H1 (cell line): ENCODE data around the gene KCNJ12. TPM values are rescaled to one million over a fixed set of nuclear protein-coding genes. Genes with fewer than 3 reads are reported as not detected.
"Not testable (repeated sequence)": the region's sequence is repeated elsewhere in the genome, so short reads cannot be mapped to it uniquely, and the experiment has no call there.

Source experiments
- CTCF ChIA-PET: fragments of 300-600 bp; sonication (Branson Sonifier 250); formaldehyde crosslinking; loops from one replicate; lab custom pipeline; 2021; ENCODE audit not compliant: partially characterized antibody; lab: Charles Lee
- POLR2A ChIA-PET: fragments of 300-600 bp; sonication (Branson Sonifier 250); formaldehyde crosslinking; loops from one replicate; lab custom pipeline; 2021; ENCODE audit warnings: inconsistent platforms; ENCODE audit not compliant: partially characterized antibody; lab: Charles Lee
- DNase-seq, 2 experiments: peaks; one replicate each; pipeline versions ENCODE4 v3.0.0 to v3.0.0-alpha.2; 2010 to 2022; ENCODE audit warnings: low spot score in 2 of 2, low read depth in 1 of 2, mixed read lengths in 1 of 2
- FAIRE-seq: peaks from 2 replicates; lab custom pipeline; 2011; peaks lifted over from hg19 to GRCh38; lab: Jason Lieb, UNC
- H2AFZ ChIP-seq: 2 replicates; pipeline ENCODE4 v1.8.1; 2012; ENCODE audit warnings: low read length, inconsistent platforms
- H2AK5ac ChIP-seq: 2 replicates; pipeline ENCODE4 v1.6.1; 2013; ENCODE audit warnings: low read depth, low read length
- H2BK120ac ChIP-seq: replicated peaks from 2 replicates; pipeline ENCODE3; 2013; ENCODE audit warnings: low read depth, low read length, inconsistent platforms
- H2BK12ac ChIP-seq: 2 replicates; pipeline ENCODE4 v1.6.1; 2013; ENCODE audit warnings: low read depth, low read length
- H2BK15ac ChIP-seq: 2 replicates; pipeline ENCODE4 v1.6.1; 2013; ENCODE audit warnings: low read length
- H2BK20ac ChIP-seq: 2 replicates; pipeline ENCODE4 v1.6.1; 2013; ENCODE audit warnings: low read length
- H2BK5ac ChIP-seq: 2 replicates; pipeline ENCODE4 v1.6.1; 2013; ENCODE audit warnings: low read depth, low read length
- H3K14ac ChIP-seq: 2 replicates; pipeline ENCODE4 v1.6.1; 2013; ENCODE audit warnings: inconsistent platforms; ENCODE audit not compliant: insufficient read length
- H3K18ac ChIP-seq: 2 replicates; pipeline ENCODE4 v1.6.1; 2013; ENCODE audit warnings: low read length; ENCODE audit errors: extremely low read depth
- H3K23ac ChIP-seq: 2 replicates; pipeline ENCODE4 v1.6.1; 2013; ENCODE audit warnings: inconsistent platforms; ENCODE audit not compliant: insufficient read length
- H3K23me2 ChIP-seq: 2 replicates; pipeline ENCODE4 v1.6.1; 2013; ENCODE audit warnings: low read depth, low read length
- H3K27ac ChIP-seq: 2 replicates; pipeline ENCODE4 v1.6.1; 2011; ENCODE audit warnings: low read depth, low read length, inconsistent platforms
- H3K27me3 ChIP-seq, 4 experiments: replicated peaks in 1 of 4; 1 replicate in 1 of 4; 2 replicates in 3 of 4; pipeline versions ENCODE4 v1.6.1 to v1.8.1; 2011 to 2013; ENCODE audit warnings: low read length in 3 of 4, mild to moderate bottlenecking in 3 of 4, inconsistent platforms in 2 of 4, mixed read lengths in 2 of 4, moderate library complexity in 1 of 4; ENCODE audit not compliant: control insufficient read depth in 3 of 4, insufficient read depth in 3 of 4; ENCODE audit errors: extremely low read depth in 1 of 4
- H3K36me3 ChIP-seq, 4 experiments: 2 replicates each; pipeline versions ENCODE4 v1.6.1 to v1.8.1; 2011 to 2013; ENCODE audit warnings: mild to moderate bottlenecking in 4 of 4, low read length in 3 of 4, moderate library complexity in 2 of 4, control low read depth in 1 of 4, inconsistent platforms in 1 of 4; ENCODE audit not compliant: insufficient read depth in 4 of 4, control insufficient read depth in 2 of 4
- H3K4ac ChIP-seq: replicated peaks from 2 replicates; pipeline ENCODE3; 2013; ENCODE audit warnings: low read length, low read depth, mixed read lengths, inconsistent platforms; ENCODE audit not compliant: insufficient read length
- H3K4me1 ChIP-seq, 4 experiments: replicated peaks in 1 of 4; 1 replicate in 1 of 4; 2 replicates in 3 of 4; pipeline versions ENCODE4 v1.6.1 to v1.8.1; 2011 to 2013; ENCODE audit warnings: low read length in 3 of 4, inconsistent platforms in 2 of 4, mixed read lengths in 1 of 4; ENCODE audit not compliant: insufficient read depth in 4 of 4, control insufficient read depth in 3 of 4
- H3K4me2 ChIP-seq, 2 experiments: 2 replicates each; pipeline versions ENCODE4 v1.6.1 to v1.8.1; 2011 to 2013; ENCODE audit warnings: low read depth in 2 of 2, low read length in 2 of 2, control low read depth in 1 of 2, inconsistent platforms in 1 of 2, mild to moderate bottlenecking in 1 of 2; ENCODE audit not compliant: insufficient read depth in 1 of 2
- H3K4me3 ChIP-seq, 4 experiments: fragments of 200-600, 300-600 bp in 1 of 4; sonication (generic), shearing (Covaris generic), sonication (Bioruptor Twin) in 1 of 4; 2 replicates each; pipeline versions ENCODE4 v1.5.1 to v1.8.1; 2011 to 2016; ENCODE audit warnings: low read length in 4 of 4, low read depth in 3 of 4, control low read depth in 2 of 4, inconsistent platforms in 2 of 4, mild to moderate bottlenecking in 2 of 4, mixed read lengths in 1 of 4, moderate library complexity in 1 of 4; ENCODE audit not compliant: insufficient read depth in 2 of 4; ENCODE audit errors: extremely low read depth in 1 of 4
- H3K56ac ChIP-seq: replicated peaks from 2 replicates; pipeline ENCODE3; 2013; ENCODE audit warnings: low read depth, mild to moderate bottlenecking, mixed read lengths, low read length, inconsistent platforms; ENCODE audit not compliant: insufficient read length
- H3K79me1 ChIP-seq: 2 replicates; pipeline ENCODE4 v1.6.1; 2013; ENCODE audit warnings: low read depth, low read length, control low read depth
- H3K79me2 ChIP-seq, 2 experiments: 2 replicates each; pipeline versions ENCODE4 v1.6.1 to v1.8.1; 2012 to 2013; ENCODE audit warnings: low read length in 2 of 2, mild to moderate bottlenecking in 2 of 2, inconsistent platforms in 1 of 2; ENCODE audit not compliant: insufficient read depth in 2 of 2, control insufficient read depth in 1 of 2
- H3K9ac ChIP-seq, 4 experiments: replicated peaks in 1 of 4; 1 replicate in 1 of 4; 2 replicates in 3 of 4; pipeline versions ENCODE4 v1.6.1 to v1.8.1; 2011 to 2013; ENCODE audit warnings: low read depth in 3 of 4, low read length in 3 of 4, control low read depth in 2 of 4, mild to moderate bottlenecking in 2 of 4, moderate library complexity in 2 of 4, inconsistent platforms in 1 of 4; ENCODE audit errors: extremely low read depth in 1 of 4
- H3K9me3 ChIP-seq, 2 experiments: 2 replicates each; pipeline versions ENCODE4 v1.6.1 to v1.8.1; 2012 to 2013; ENCODE audit warnings: mild to moderate bottlenecking in 2 of 2, moderate library complexity in 2 of 2, control low read depth in 1 of 2, inconsistent platforms in 1 of 2, low read depth in 1 of 2, low read length in 1 of 2, mixed read lengths in 1 of 2; ENCODE audit not compliant: insufficient read depth in 2 of 2
- H4K20me1 ChIP-seq, 2 experiments: replicated peaks in 1 of 2; 2 replicates each; pipeline versions ENCODE3 to v1.8.1; 2011 to 2013; ENCODE audit warnings: inconsistent platforms in 2 of 2, low read length in 2 of 2, mild to moderate bottlenecking in 1 of 2; ENCODE audit not compliant: insufficient read depth in 2 of 2, control insufficient read depth in 1 of 2
- H4K5ac ChIP-seq: 2 replicates; pipeline ENCODE4 v1.6.1; 2013; ENCODE audit warnings: low read length, low read depth, mixed read lengths, inconsistent platforms; ENCODE audit not compliant: insufficient read length
- H4K8ac ChIP-seq: 2 replicates; pipeline ENCODE4 v1.8.0; 2013; ENCODE audit warnings: mild to moderate bottlenecking, moderate library complexity, low read length, inconsistent platforms; ENCODE audit not compliant: insufficient read depth; ENCODE audit errors: extremely low read depth
- H4K91ac ChIP-seq: replicated peaks from 2 replicates; pipeline ENCODE3; 2013; ENCODE audit warnings: low read length, mixed read lengths, inconsistent platforms; ENCODE audit not compliant: insufficient read length
- WGBS, 2 experiments: shearing (Covaris generic) in 1 of 2; methylation state at CpG; one replicate each; pipeline versions ENCODE4 v1.1.6 to v1.1.7; 2013 to 2015; ENCODE audit warnings: low lambda C conversion rate in 2 of 2, mixed read lengths in 2 of 2, inconsistent platforms in 1 of 2, low coverage in 1 of 2, missing lambda C conversion rate in 1 of 2; ENCODE audit not compliant: insufficient replicate concordance in 2 of 2, insufficient coverage in 1 of 2, insufficient read length in 1 of 2; ENCODE audit errors: extremely low coverage in 1 of 2, missing lambda C conversion rate in 1 of 2; 5-methylcytosine and 5-hydroxymethylcytosine counted together
- polyA plus RNA-seq, 7 experiments: library from polyadenylated mRNA; depleted of rRNA in 3 of 7; stranded (reverse) in 5 of 7; unstranded in 2 of 7; fragments of >200 nt in 5 of 7; fragments of 200-250 nt in 2 of 7; gene quantifications; 1 replicate in 5 of 7; 2 replicates in 1 of 7; 4 replicates in 1 of 7; pipeline versions ENCODE4 v1.2.1 to v1.2.3, GENCODE V29; 2011 to 2013; ENCODE audit warnings: missing spikeins in 2 of 7, mixed read lengths in 2 of 7
- total RNA-seq: library from RNA; stranded (reverse); fragmentation: NEBNext Ultra II Directional; extraction: Animal tissue kit (Norgen Biotek cat#: 25700); gene quantifications from 2 replicates; pipeline ENCODE4 v1.2.1, GENCODE V29; 2021

Gene KCNJ12
- total and polyA plus RNA-seq, 2 of the 8 experiments (the other 6 are each of a cell fraction or from before 2014, with no cell fraction given) = 1.2 to 1.5 TPM

GRCh38 chr17:21411679-21412205 lies 35.6 kb downstream of the KCNJ12 start:
- FAIRE-seq, H3K27ac ChIP-seq, H4K20me1 ChIP-seq, H3K36me3 ChIP-seq, H3K4me2 ChIP-seq, H3K27me3 ChIP-seq, H3K23me2 ChIP-seq, H2BK12ac ChIP-seq, H4K91ac ChIP-seq, H3K56ac ChIP-seq, H4K8ac ChIP-seq, DNase-seq, H2BK20ac ChIP-seq, H3K4ac ChIP-seq, POLR2A ChIA-PET, H2BK15ac ChIP-seq, H3K9ac ChIP-seq, H4K5ac ChIP-seq, H3K79me2 ChIP-seq, H3K4me1 ChIP-seq, H2AK5ac ChIP-seq, H2BK120ac ChIP-seq, H3K14ac ChIP-seq, H3K79me1 ChIP-seq, H3K23ac ChIP-seq, H2AFZ ChIP-seq, H2BK5ac ChIP-seq, H3K4me3 ChIP-seq, CTCF ChIA-PET, H3K18ac ChIP-seq: not testable (repeated sequence)
- WGBS, 2 experiments = 88% methylated on average over 5 of the region's 5 CpGs; no CpG with 5 or more reads in 1 of the 2 experiments
- H3K9me3 ChIP-seq = peaks cover 0 to 14% of the 10 kb centered on the region in 2 experiments; a peak in 3 of 4 replicates

- H3K23me2 ChIP-seq, H4K8ac ChIP-seq, CTCF ChIA-PET, H3K56ac ChIP-seq, H3K36me3 ChIP-seq, H2BK12ac ChIP-seq, H3K4ac ChIP-seq, POLR2A ChIA-PET, DNase-seq, H3K4me1 ChIP-seq, H3K79me1 ChIP-seq, H3K23ac ChIP-seq, H3K79me2 ChIP-seq, H2BK120ac ChIP-seq, H4K5ac ChIP-seq, H3K18ac ChIP-seq, H3K27ac ChIP-seq, H3K4me2 ChIP-seq, H3K9ac ChIP-seq, FAIRE-seq, H4K91ac ChIP-seq, H3K14ac ChIP-seq, H2AFZ ChIP-seq, H4K20me1 ChIP-seq, H2BK15ac ChIP-seq, H3K4me3 ChIP-seq, H2BK5ac ChIP-seq, H2BK20ac ChIP-seq, H2AK5ac ChIP-seq, H3K27me3 ChIP-seq: not testable (repeated sequence)
- peaks cover 0 to 12% of the 10 kb centered on the region in 2 experiments; a peak in 3 of 4 replicates for H3K9me3 ChIP-seq
- whole genome bisulfite sequencing, 2 experiments = 92% methylated on average over 10 of the region's 14 CpGs; no CpG with 5 or more reads in 1 of the 2 experiments
Measured at GRCh38 chr17:21412207-21412681, 36.1 kb downstream of the KCNJ12 start.
